ENCODE results near the gene RPLP2.

DNA sequence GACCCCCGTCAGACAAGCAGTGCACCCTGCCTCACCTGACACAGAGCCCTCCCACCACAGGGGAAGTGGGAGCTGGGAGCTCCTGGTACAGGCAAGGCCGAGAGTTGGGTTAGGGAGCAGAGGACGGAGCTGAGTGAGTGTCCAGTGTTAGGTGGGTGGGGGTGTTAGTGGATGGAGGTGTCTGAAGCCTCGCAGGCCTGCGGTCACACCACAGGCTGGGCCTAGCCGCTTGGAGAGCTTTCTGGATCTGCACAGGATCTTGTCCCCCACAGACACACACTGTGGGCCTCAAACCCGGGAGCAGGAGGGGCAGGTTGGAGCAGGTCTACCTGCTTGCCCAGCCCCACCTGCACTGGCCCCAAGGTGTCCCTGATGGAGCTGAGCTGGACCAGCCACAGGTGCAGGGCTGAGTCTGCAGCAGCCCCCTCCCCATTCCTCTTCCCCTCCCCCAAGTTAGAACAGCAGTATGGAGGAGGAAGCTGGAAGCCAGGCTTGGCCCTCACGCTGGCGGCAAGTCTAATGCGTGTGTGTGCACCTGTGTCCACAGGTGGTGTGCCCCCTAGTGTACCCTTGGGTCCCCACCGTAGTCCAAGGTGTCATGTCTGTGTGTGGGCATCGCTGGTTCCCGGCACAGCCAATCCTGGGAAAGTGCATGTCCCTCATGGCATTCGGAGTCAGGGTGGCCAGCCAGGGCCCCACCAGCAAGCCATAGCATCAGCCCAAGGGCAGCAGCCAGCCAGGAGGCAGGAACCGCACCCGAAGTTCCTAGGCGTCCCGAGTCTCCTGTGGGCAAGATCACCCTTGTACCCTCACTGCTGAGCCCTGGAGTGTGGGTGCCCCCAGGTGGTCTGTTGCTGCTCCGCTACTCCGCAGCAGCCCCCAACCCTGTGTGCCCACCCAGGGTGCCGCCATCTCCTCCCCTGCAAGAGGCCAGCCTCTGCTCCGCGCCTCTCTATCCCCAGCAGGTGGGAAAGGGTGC lies 30.5 kb upstream of the RPLP2 start:
- no peak for TF ChIP-seq TCF12 (IDR thresholded peaks at IDR 0.05; ENCODE audit: low read depth)
- no peak for TF ChIP-seq YY1 (IDR thresholded peaks at IDR 0.05; ENCODE audit: low read depth)
- no peak for TF ChIP-seq TAF1 (IDR thresholded peaks at IDR 0.05; ENCODE audit: low read depth)
- TF ChIP-seq RAD21 (IDR thresholded peaks at IDR 0.05; ENCODE audit: low read depth): no peak
- no peak for TF ChIP-seq CREB1 (IDR thresholded peaks at IDR 0.05; ENCODE audit: low read depth)

Measured in Ishikawa (cell line).